Activated CD4-positive, CD25-positive, alpha-beta regulatory T cell treated with anti-CD3 and anti-CD28 coated beads, Interleukin-2, amount 50 U/mL, for 16 hours (primary cell): ENCODE data around the gene FFAR3.
"Not testable (repeated sequence)": the region's sequence is repeated elsewhere in the genome, so short reads cannot be mapped to it uniquely, and the experiment has no call there.

ENCODE experiments used
- DNase-seq: peaks from one replicate; pipeline ENCODE4 v3.0.0-alpha.2; 2020; ENCODE audit warnings: low read depth, low spot score

FFAR3 gene

DNA sequence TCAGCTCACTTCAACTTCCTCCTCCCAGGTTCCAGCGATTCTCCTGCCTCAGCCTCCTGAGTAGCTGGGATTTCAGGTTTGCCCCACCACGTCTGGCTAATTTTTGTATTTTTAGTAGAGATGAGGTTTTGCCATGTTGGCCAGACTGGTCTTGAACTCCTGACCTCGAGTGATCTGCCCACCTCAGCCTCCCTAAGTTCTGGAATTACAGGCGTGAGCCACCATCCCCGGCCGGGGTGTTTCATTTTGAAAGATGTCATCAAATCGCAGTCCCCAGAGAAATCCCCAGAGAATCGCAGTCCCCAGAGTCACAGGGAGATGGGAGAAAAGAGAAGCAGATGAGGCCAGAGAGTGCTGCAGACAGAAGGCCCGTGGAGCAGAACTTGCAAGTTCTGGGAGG is 43.2 kb downstream of the FFAR3 start:
- not testable (repeated sequence) for DNase-seq

DNA sequence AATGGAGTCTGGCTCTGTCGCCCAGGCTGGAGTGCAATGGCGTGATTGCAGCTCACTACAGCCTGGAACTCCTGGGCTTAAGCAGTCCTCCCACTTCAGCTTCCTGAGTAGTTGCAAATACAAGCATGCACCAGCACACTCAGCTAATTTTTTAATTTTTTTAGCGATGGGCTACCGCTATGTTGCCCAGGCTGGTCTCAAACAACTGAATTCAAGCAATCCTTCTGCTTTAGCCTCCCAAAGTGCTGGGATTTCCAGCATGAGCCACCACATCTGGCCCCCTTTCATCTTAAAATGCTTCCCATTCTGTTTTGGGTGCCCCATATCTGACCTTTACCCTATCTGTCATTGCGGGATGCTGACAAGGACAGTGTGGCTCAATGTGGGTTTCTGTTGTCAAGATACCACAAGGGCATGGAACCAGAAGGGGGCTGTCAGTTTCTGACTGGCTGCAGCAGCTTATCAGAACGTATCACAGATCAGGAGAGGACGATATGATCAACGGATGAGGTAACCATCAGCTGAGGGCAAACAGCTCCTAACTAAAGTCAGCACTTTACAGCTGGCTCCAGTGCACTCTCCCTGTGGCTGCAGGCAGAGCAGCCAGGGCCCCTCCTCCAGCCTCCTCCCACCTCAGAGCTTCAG is 45.0 kb downstream of the FFAR3 start:
- DNase-seq = no peak

DNA sequence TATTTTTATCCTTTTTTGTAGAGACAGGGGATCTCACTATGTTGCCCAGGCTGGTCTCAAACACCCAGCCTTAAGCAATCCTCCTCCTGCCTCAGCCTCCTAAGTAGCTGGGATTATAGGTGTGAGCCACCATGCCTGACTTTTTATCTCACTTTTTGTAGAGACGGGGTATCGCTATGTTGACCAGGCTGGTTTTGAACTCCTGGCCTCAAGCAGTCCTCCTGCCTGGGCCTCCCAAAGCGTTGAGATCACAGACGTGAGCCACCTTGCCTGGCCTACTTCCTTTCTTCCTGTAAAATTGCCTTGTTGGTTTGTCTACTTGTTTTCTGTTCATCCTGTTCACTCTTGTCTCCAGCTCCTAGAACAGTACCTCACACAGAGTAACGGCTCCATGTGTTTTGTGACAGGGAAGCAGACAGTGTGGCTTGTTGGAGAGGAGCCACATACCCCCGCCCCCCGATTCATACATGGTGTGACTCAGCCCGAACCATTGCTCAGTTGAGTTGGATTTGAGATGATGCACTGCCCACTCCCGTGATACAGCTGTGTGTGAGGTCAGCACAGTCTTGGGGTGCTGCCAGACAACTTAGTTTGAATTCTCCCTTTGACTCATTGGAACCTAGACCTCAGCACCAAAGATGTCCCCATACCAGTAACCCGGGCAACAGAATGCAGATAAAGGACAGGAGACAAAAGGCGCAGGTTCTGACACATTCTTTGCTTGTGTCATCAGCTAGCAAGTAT is 46.8 kb downstream of the FFAR3 start:
- DNase-seq = no peak

DNA sequence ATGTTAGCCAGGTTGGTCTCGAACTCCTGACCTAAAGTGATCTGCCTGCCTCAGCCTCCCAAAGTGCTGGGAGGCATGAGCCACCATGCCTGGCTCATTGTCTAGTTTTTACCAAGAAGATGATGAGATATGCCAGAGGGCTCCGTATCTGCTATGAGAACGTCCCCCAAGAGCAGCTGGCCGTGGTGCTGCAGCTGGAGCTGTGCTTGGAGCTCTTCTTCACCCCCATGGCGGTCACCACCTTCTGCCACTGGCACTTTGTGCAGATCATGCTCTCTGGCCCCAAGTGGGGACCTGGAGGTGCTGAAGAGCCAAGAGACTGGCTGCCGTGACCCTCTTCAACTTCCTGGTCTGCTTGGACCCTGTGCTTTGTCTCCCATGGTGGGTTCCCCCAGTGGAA is 49.4 kb downstream of the FFAR3 start:
- no peak for DNase-seq

DNA sequence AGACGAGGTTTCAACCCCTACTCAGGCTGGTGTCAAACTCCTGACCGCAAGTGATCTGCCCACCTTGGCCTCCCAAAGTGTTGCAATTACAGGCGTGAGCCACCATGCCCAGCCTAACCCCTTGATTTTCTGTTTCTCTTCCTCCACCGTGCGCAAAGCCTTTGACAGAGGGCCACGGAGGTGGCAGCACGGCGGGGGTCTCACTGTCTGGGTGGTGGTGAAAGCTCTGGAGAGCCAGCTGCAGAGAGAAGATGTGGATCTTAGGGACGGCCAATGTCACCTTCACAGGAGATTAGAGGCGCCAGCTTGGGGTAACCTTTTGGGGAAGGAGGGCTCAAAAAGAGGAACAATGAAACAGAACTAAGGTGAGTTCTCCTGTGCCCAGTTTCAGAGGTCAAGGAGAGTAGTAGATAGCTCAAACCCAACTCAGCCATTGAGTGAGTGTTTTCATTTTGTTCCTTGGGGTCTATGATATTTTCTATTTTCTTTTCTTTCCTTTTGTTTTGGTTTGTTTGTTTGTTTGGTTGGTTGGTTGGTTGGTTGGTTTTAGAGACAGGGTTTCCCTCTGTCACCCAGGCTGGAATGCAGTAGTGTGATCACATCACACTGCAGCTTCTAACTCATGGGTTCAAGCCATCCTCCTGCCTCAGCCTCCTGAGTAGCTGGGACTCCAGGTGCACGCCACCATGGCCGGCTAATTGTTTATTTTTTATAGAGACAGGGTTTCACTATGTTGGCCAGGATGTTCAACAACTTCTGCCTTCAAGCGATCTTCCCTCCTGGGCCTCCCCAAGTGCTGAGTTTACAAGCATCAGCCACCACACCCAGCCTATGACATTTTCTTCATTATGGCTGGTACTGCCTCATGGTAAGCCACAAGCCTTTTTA is 50.3 kb downstream of the FFAR3 start:
- DNase-seq = no peak

DNA sequence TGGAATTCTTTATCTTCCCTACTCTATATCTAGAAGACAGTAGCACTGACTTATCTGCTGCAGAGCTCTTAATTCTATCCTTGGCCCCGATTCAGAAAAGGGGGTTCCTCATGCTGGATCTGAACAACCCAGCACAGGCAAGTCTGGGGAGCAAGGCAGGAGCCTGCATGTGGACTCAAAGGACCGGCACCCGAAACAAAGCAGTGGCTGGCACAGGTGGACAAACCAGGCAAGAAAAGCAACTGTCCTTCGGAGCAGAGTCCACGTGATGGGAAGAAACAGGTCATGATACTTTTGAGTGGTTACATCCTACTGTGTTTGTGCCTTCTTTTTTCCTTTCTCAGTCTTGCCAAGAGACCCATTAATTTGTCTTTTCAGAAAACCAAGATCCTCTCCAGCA is 50.9 kb downstream of the FFAR3 start:
- no peak for DNase-seq
